Measurements from ENCODE around the gene TMPRSS2.

Gene TMPRSS2

DNA sequence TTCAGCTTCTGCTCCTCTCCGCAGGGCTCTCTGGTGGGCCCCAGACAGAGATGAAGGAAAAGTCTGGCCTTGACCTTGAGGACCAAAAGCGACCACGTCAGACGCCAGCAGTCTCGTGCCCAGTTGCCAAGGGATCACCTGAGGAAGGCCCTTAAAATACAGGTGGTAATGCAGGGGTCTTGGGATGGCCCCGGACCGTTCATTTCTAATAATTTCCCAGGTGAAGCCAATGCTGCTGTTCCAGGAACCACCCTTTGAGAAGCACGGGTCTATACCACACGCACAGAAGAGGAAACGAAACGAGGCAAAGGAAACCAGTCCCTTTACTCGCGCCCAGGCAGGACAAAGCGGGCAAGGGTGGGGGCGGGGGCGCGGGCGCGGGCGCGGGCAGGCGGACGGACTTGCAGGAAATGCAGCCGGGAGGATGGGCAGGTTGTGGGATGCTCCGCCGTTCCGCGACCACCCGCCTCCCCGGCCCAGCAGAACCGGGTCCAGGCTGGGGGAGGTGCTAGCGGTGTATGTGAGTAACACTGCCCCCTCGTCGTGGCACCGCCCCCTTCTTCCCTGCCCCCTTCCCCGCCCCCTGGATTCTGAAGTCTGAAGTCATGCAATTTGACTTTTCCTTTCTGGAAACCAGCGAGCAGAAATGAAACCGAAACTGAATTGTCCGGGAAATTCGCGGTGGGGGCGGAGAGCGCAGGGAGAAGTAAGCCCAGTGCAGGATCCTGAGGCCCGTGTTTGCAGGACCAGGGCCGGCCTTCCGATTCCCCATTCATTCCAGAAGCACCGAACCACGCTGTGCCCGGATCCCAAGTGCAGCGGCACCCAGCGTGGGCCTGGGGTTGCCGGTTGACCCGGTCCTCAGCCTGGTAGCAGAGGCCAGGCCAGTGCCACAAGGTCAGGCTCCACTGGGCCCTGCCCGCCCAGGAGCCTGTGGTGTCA is 87.8 kb downstream of the TMPRSS2 start (continued):
- peak; percentile 26; the same call in 1 of the 2 replicates for TF ChIP-seq CTCF (tag by site-specific recombination; IDR thresholded peaks at IDR 0.05)
- TF ChIP-seq ZNF629 (tag by site-specific recombination; IDR thresholded peaks at IDR 0.05) = peak; percentile 35; the same call in 1 of the 2 replicates
- TF ChIP-seq ZNF560 (tag by site-specific recombination; IDR thresholded peaks at IDR 0.05; ENCODE audit: borderline replicate concordance) = no peak
- no peak for TF ChIP-seq GFI1B (tag by site-specific recombination; IDR thresholded peaks at IDR 0.05)
- TF ChIP-seq ZNF223 (tag by site-specific recombination; IDR thresholded peaks at IDR 0.05) = no peak
- no peak for TF ChIP-seq ZNF623 (tag by site-specific recombination; IDR thresholded peaks at IDR 0.05)
- no peak for TF ChIP-seq ZNF561 (tag by site-specific recombination; IDR thresholded peaks at IDR 0.05; ENCODE audit: borderline replicate concordance)
- 0 out of 2 replicates have a peak, but pooled peaks have one; percentile 25 for TF ChIP-seq ZXDB (tag by site-specific recombination; IDR thresholded peaks at IDR 0.05)
- TF ChIP-seq, protein P1, sequence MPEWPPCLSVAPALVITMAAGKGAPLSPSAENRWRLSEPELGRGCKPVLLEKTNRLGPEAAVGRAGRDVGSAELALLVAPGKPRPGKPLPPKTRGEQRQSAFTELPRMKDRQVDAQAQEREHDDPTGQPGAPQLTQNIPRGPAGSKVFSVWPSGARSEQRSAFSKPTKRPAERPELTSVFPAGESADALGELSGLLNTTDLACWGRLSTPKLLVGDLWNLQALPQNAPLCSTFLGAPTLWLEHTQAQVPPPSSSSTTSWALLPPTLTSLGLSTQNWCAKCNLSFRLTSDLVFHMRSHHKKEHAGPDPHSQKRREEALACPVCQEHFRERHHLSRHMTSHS (tag by site-specific recombination; IDR thresholded peaks at IDR 0.05) = no peak
- TF ChIP-seq, protein P2, sequence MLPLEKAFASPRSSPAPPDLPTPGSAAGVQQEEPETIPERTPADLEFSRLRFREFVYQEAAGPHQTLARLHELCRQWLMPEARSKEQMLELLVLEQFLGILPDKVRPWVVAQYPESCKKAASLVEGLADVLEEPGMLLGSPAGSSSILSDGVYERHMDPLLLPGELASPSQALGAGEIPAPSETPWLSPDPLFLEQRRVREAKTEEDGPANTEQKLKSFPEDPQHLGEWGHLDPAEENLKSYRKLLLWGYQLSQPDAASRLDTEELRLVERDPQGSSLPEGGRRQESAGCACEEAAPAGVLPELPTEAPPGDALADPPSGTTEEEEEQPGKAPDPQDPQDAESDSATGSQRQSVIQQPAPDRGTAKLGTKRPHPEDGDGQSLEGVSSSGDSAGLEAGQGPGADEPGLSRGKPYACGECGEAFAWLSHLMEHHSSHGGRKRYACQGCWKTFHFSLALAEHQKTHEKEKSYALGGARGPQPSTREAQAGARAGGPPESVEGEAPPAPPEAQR (tag by site-specific recombination; IDR thresholded peaks at IDR 0.05) = no peak
- TF ChIP-seq, protein P3, sequence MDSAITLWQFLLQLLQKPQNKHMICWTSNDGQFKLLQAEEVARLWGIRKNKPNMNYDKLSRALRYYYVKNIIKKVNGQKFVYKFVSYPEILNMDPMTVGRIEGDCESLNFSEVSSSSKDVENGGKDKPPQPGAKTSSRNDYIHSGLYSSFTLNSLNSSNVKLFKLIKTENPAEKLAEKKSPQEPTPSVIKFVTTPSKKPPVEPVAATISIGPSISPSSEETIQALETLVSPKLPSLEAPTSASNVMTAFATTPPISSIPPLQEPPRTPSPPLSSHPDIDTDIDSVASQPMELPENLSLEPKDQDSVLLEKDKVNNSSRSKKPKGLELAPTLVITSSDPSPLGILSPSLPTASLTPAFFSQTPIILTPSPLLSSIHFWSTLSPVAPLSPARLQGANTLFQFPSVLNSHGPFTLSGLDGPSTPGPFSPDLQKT (IDR thresholded peaks at IDR 0.05; ENCODE audit: borderline replicate concordance, low read depth, low read length) = no peak
- TF ChIP-seq ZNF324 (tag by site-specific recombination; IDR thresholded peaks at IDR 0.05) = no peak
- TF ChIP-seq, protein P4, sequence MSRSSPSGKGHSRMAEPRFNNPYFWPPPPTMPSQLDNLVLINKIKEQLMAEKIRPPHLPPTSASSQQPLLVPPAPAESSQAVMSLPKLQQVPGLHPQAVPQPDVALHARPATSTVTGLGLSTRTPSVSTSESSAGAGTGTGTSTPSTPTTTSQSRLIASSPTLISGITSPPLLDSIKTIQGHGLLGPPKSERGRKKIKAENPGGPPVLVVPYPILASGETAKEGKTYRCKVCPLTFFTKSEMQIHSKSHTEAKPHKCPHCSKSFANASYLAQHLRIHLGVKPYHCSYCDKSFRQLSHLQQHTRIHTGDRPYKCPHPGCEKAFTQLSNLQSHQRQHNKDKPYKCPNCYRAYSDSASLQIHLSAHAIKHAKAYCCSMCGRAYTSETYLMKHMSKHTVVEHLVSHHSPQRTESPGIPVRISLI (tag by site-specific recombination; IDR thresholded peaks at IDR 0.05) = no peak
- no peak for TF ChIP-seq ZNF549 (tag by site-specific recombination; IDR thresholded peaks at IDR 0.05)
- no peak for TF ChIP-seq ZSCAN5A (tag by site-specific recombination; IDR thresholded peaks at IDR 0.05)
- TF ChIP-seq ZNF248 (tag by site-specific recombination; IDR thresholded peaks at IDR 0.05) = no peak
- TF ChIP-seq ZNF302 (tag by site-specific recombination; IDR thresholded peaks at IDR 0.05; ENCODE audit: low read depth) = no peak
- TF ChIP-seq SETDB1 (IDR thresholded peaks at IDR 0.05; ENCODE audit: insufficient read length, low read length) = no peak
- TF ChIP-seq ZFP41 (tag by site-specific recombination; IDR thresholded peaks at IDR 0.05; ENCODE audit: borderline replicate concordance) = no peak
- no peak for TF ChIP-seq ZNF654 (tag by site-specific recombination; IDR thresholded peaks at IDR 0.05; ENCODE audit: low read depth)
- no peak for TF ChIP-seq ATF2 (tag by site-specific recombination; IDR thresholded peaks at IDR 0.05; ENCODE audit: low read depth)
- TF ChIP-seq ZNF624 (tag by site-specific recombination; IDR thresholded peaks at IDR 0.05) = no peak
- no peak for TF ChIP-seq HOXA7 (CRISPR knock-in tag; IDR thresholded peaks at IDR 0.05; ENCODE audit: borderline replicate concordance)
- TF ChIP-seq ZBTB21 (tag by site-specific recombination; IDR thresholded peaks at IDR 0.05) = no peak
- peak; percentile 4; the same call in 1 of the 2 replicates for TF ChIP-seq ZNF423 (tag by site-specific recombination; IDR thresholded peaks at IDR 0.05)
- TF ChIP-seq ZNF350 (tag by site-specific recombination; IDR thresholded peaks at IDR 0.05) = no peak

Measured in HEK293 (cell line).